ENCODE data around the gene PLCG1.

PLCG1 gene

GRCh38 chr20:41169162-41169690 lies 31.9 kb downstream of the PLCG1 start:
- Histone ChIP-seq H3K4me1 (ENCODE audit: control insufficient read depth, insufficient read depth, low read length, poor library complexity, severe bottlenecking) (peaks cover 6% of the 10 kb centered on the region), H3K9me3 (ENCODE audit: control insufficient read depth, low read length) (no peaks in the 10 kb centered on the region), H3K27ac (ENCODE audit: low read depth, low read length, severe bottlenecking) (no peak overlapping the region), H3K36me3 (ENCODE audit: control insufficient read depth, insufficient read depth, low read length) (peaks cover 99% of the 10 kb centered on the region), H3K4me3 (ENCODE audit: extremely low read depth, insufficient read depth, low read length, poor library complexity, severe bottlenecking) (no peak overlapping the region)
- WGBS, 2 experiments (ENCODE audit: insufficient coverage in 2 of 2): 88 to 91% methylated on average over 9 of the region's 9 CpGs

DNA sequence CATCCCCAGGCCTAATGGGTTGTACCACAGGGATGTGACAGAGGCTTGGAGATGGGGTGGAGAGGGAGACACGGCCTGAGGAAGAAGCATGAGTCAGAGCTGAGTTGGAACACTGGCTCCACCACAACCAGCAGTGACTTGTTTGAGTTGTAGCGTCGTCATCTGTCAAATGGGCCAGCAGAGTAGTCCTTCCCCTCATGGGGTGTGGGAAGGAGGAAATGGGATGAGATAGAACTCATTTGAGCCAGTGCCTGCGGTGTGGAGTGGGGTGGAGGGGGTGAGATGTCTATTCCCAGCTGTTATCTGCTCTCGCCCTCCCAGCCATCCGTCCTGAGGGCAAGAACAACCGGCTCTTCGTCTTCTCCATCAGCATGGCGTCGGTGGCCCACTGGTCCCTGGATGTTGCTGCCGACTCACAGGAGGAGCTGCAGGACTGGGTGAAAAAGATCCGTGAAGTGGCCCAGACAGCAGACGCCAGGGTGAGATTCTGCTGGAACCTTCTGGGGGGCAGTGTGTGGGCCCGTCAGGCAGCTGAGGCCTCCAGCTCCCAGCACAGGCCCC lies 32.5 kb downstream of the PLCG1 start:
- no peak overlapping the region for H3K27ac ChIP-seq (ENCODE audit: low read depth, low read length, severe bottlenecking)
- H3K4me3 ChIP-seq (ENCODE audit: extremely low read depth, insufficient read depth, low read length, poor library complexity, severe bottlenecking): no peak overlapping the region
- 94 to 98% methylated on average over 13 to 14 of the region's 14 CpGs for WGBS, 2 experiments (ENCODE audit: insufficient coverage in 2 of 2)
- H3K9me3 ChIP-seq (ENCODE audit: control insufficient read depth, low read length): no peaks in the 10 kb centered on the region
- H3K4me1 ChIP-seq (ENCODE audit: control insufficient read depth, insufficient read depth, low read length, poor library complexity, severe bottlenecking): peaks cover 10% of the 10 kb centered on the region
- H3K36me3 ChIP-seq (ENCODE audit: control insufficient read depth, insufficient read depth, low read length): peaks cover 99% of the 10 kb centered on the region

DNA sequence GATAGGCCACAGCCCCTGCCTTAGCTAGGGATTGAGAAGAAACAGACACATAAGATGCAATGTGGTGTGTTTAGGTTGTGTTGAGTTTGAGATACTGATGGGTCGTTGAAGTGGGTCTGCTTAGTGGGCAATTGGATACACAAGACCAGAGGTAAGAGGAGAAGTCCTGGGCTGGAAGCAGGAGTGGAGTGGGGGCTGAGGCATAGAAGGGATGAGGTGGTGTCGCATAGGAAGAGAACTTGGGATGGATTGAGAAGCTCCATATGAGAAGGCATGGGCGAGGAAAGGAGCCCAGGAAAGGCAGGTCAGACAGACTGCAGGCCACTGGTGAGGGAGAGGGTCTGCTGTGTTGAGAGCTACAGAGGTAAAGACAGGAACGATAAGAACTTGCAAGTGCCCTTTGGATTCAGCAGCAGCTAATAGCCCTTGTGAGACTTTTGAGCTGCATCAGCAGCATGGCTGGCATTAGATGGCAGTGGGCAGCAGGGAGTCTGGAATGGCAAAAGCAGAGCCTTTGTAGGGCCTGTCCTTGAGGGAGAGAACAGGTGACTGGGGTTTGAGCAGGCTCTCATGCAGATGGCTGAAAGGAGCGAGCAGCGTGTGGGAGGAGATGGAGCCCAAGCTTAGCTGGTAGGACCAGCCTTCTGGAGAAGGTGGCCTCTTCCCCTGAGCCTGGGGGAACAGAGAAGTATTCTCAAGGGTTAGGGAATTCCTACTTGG lies 33.2 kb downstream of the PLCG1 start:
- no peaks in the 10 kb centered on the region for H3K9me3 ChIP-seq (ENCODE audit: control insufficient read depth, low read length)
- peaks cover 10% of the 10 kb centered on the region for H3K4me1 ChIP-seq (ENCODE audit: control insufficient read depth, insufficient read depth, low read length, poor library complexity, severe bottlenecking)
- H3K36me3 ChIP-seq (ENCODE audit: control insufficient read depth, insufficient read depth, low read length): peaks cover 99% of the 10 kb centered on the region
- no peak overlapping the region for H3K4me3 ChIP-seq (ENCODE audit: extremely low read depth, insufficient read depth, low read length, poor library complexity, severe bottlenecking)
- 96 to 97% methylated on average over 6 of the region's 6 CpGs for WGBS, 2 experiments (ENCODE audit: insufficient coverage in 2 of 2)
- H3K27ac ChIP-seq (ENCODE audit: low read depth, low read length, severe bottlenecking): no peak overlapping the region

GRCh38 chr20:41171736-41172295 lies 34.5 kb downstream of the PLCG1 start:
- Histone ChIP-seq H3K36me3 (ENCODE audit: control insufficient read depth, insufficient read depth, low read length) (peaks cover 99% of the 10 kb centered on the region), H3K9me3 (ENCODE audit: control insufficient read depth, low read length) (no peaks in the 10 kb centered on the region), H3K27ac (ENCODE audit: low read depth, low read length, severe bottlenecking) (no peak overlapping the region), H3K4me1 (ENCODE audit: control insufficient read depth, insufficient read depth, low read length, poor library complexity, severe bottlenecking) (peaks cover 14% of the 10 kb centered on the region), H3K4me3 (ENCODE audit: extremely low read depth, insufficient read depth, low read length, poor library complexity, severe bottlenecking) (no peak overlapping the region)
- WGBS, 2 experiments (ENCODE audit: insufficient coverage in 2 of 2): 96 to 100% methylated on average over 2 to 3 of the region's 3 CpGs

DNA sequence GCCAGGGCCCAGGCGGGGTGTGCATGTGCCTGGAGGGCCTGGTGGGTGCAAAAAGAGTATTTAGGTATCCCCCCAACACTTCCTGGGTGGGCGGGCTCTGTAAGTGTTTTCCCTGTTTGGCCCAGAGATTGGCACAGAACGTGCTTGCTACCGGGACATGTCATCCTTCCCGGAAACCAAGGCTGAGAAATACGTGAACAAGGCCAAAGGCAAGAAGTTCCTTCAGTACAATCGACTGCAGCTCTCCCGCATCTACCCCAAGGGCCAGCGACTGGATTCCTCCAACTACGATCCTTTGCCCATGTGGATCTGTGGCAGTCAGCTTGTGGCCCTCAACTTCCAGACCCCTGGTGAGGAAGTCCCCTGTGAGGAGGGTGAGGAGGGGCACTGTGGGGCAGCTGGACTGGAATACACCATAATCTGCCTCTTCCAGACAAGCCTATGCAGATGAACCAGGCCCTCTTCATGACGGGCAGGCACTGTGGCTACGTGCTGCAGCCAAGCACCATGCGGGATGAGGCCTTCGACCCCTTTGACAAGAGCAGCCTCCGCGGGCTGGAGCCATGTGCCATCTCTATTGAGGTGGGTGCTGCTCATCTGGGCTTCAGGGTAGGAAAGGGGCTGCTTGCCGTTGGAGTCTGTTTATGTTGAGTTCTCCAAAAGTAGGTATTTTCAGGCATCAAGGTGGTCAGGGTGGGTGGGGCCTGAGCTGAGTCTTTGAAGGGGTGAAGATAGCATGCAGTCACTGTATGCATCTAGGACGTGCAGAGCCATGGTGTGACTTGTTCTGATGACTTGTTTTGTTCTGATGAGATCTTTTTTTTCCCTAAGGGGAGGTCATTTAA lies 35.2 kb downstream of the PLCG1 start:
- H3K36me3 ChIP-seq (ENCODE audit: control insufficient read depth, insufficient read depth, low read length): peaks cover 98% of the 10 kb centered on the region
- WGBS, 2 experiments (ENCODE audit: insufficient coverage in 2 of 2): 92% methylated on average over 17 to 18 of the region's 18 CpGs
- peaks cover 21% of the 10 kb centered on the region for H3K4me1 ChIP-seq (ENCODE audit: control insufficient read depth, insufficient read depth, low read length, poor library complexity, severe bottlenecking)
- H3K27ac ChIP-seq (ENCODE audit: low read depth, low read length, severe bottlenecking): no peak overlapping the region
- no peaks in the 10 kb centered on the region for H3K9me3 ChIP-seq (ENCODE audit: control insufficient read depth, low read length)
- H3K4me3 ChIP-seq (ENCODE audit: extremely low read depth, insufficient read depth, low read length, poor library complexity, severe bottlenecking): no peak overlapping the region

DNA sequence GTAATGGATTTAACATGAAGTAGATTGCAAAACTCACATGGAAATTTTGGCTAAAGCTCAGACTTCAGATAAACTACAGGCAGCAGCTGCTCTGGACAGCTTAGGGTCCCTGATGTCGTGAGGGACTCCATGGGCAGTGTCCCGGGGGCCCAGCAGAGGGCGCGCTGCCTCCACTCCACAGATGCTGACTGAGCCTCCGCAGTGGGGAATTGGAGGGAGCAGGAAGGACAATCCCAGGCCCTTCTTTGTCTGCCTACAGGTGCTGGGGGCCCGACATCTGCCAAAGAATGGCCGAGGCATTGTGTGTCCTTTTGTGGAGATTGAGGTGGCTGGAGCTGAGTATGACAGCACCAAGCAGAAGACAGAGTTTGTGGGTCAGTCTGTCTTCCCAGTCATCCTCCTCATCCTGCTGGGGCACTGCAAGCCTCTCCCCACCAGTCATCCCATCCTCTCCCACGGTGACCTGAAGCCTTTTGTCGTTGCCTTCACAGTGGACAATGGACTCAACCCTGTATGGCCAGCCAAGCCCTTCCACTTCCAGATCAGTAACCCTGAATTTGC lies 35.9 kb downstream of the PLCG1 start:
- peaks cover 28% of the 10 kb centered on the region for H3K4me1 ChIP-seq (ENCODE audit: control insufficient read depth, insufficient read depth, low read length, poor library complexity, severe bottlenecking)
- H3K27ac ChIP-seq (ENCODE audit: low read depth, low read length, severe bottlenecking): no peak overlapping the region
- H3K4me3 ChIP-seq (ENCODE audit: extremely low read depth, insufficient read depth, low read length, poor library complexity, severe bottlenecking): no peak overlapping the region
- WGBS, 2 experiments (ENCODE audit: insufficient coverage in 2 of 2): 37 to 52% methylated on average over 3 to 7 of the region's 9 CpGs
- no peaks in the 10 kb centered on the region for H3K9me3 ChIP-seq (ENCODE audit: control insufficient read depth, low read length)
- peaks cover 97% of the 10 kb centered on the region for H3K36me3 ChIP-seq (ENCODE audit: control insufficient read depth, insufficient read depth, low read length)

- Histone ChIP-seq H3K9me3 (ENCODE audit: control insufficient read depth, low read length) (no peaks in the 10 kb centered on the region), H3K36me3 (ENCODE audit: control insufficient read depth, insufficient read depth, low read length) (peaks cover 97% of the 10 kb centered on the region), H3K4me1 (ENCODE audit: control insufficient read depth, insufficient read depth, low read length, poor library complexity, severe bottlenecking) (peaks cover 28% of the 10 kb centered on the region), H3K4me3 (ENCODE audit: extremely low read depth, insufficient read depth, low read length, poor library complexity, severe bottlenecking) (no peak overlapping the region), H3K27ac (ENCODE audit: low read depth, low read length, severe bottlenecking) (no peak overlapping the region)
- 96 to 97% methylated on average over 11 to 13 of the region's 13 CpGs for WGBS, 2 experiments (ENCODE audit: insufficient coverage in 2 of 2)
Observed at GRCh38 chr20:41173791-41174341, 36.5 kb downstream of the PLCG1 start.

GRCh38 chr20:41174373-41174772 lies 37.0 kb downstream of the PLCG1 start:
- no peaks in the 10 kb centered on the region for H3K9me3 ChIP-seq (ENCODE audit: control insufficient read depth, low read length)
- peaks cover 97% of the 10 kb centered on the region for H3K36me3 ChIP-seq (ENCODE audit: control insufficient read depth, insufficient read depth, low read length)
- no peak overlapping the region for H3K4me3 ChIP-seq (ENCODE audit: extremely low read depth, insufficient read depth, low read length, poor library complexity, severe bottlenecking)
- H3K4me1 ChIP-seq (ENCODE audit: control insufficient read depth, insufficient read depth, low read length, poor library complexity, severe bottlenecking): peaks cover 28% of the 10 kb centered on the region
- no peak overlapping the region for H3K27ac ChIP-seq (ENCODE audit: low read depth, low read length, severe bottlenecking)
- WGBS, 2 experiments (ENCODE audit: insufficient coverage in 2 of 2): 92% methylated on average over 8 to 10 of the region's 10 CpGs

- Histone ChIP-seq H3K4me1 (ENCODE audit: control insufficient read depth, insufficient read depth, low read length, poor library complexity, severe bottlenecking) (peaks cover 28% of the 10 kb centered on the region), H3K4me3 (ENCODE audit: extremely low read depth, insufficient read depth, low read length, poor library complexity, severe bottlenecking) (no peak overlapping the region), H3K36me3 (ENCODE audit: control insufficient read depth, insufficient read depth, low read length) (peaks cover 95% of the 10 kb centered on the region), H3K9me3 (ENCODE audit: control insufficient read depth, low read length) (no peaks in the 10 kb centered on the region), H3K27ac (ENCODE audit: low read depth, low read length, severe bottlenecking) (no peak overlapping the region)
- 89 to 95% methylated on average over 1 to 2 of the region's 2 CpGs for WGBS, 2 experiments (ENCODE audit: insufficient coverage in 2 of 2)
Observed at GRCh38 chr20:41174782-41175181, 37.4 kb downstream of the PLCG1 start.

DNA sequence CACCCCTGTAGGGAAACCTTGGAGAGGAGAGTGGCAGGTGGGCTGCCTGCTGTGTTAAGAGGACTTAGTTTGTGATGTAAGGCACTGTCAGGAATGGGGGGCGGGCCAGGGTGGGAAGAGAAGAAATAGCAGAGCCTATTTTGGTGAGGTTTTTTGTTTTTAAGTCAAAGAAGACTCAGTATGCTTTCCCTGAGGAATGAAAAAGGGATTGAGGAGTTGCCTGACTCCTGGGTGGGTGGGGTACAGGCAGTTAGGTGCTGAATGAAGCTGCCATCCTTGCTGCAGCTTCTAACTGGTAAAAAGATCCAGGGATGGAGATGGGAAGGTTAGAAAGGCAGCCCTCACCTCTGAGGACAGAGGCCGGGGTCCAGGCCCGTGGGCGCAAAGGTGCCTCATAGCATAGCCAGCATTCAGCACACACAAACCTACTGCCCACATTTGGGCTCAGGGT lies 37.9 kb downstream of the PLCG1 start:
- WGBS, 2 experiments (ENCODE audit: insufficient coverage in 2 of 2): 98 to 100% methylated on average over 2 to 4 of the region's 4 CpGs
- no peaks in the 10 kb centered on the region for H3K9me3 ChIP-seq (ENCODE audit: control insufficient read depth, low read length)
- peaks cover 91% of the 10 kb centered on the region for H3K36me3 ChIP-seq (ENCODE audit: control insufficient read depth, insufficient read depth, low read length)
- no peak overlapping the region for H3K27ac ChIP-seq (ENCODE audit: low read depth, low read length, severe bottlenecking)
- H3K4me3 ChIP-seq (ENCODE audit: extremely low read depth, insufficient read depth, low read length, poor library complexity, severe bottlenecking): no peak overlapping the region
- H3K4me1 ChIP-seq (ENCODE audit: control insufficient read depth, insufficient read depth, low read length, poor library complexity, severe bottlenecking): peaks cover 28% of the 10 kb centered on the region
